Measurements from ENCODE around the gene ABCA3.

- TF ChIP-seq CTCF (IDR thresholded peaks at IDR 0.05; ENCODE audit: low read depth, low read length) (no peak), POLR2A (IDR thresholded peaks at IDR 0.05; ENCODE audit: extremely low read depth, insufficient read length) (no peak), MAX (IDR thresholded peaks at IDR 0.05; ENCODE audit: low read depth, low read length) (no peak), MYC (IDR thresholded peaks at IDR 0.05; ENCODE audit: low read depth, low read length) (no peak)
Measured at GRCh38 chr16:2323701-2324100, 16.8 kb downstream of the ABCA3 start.
